H1 (cell line): ENCODE measurements around the gene TPM2. TPM values are rescaled to one million over a fixed set of nuclear protein-coding genes. Genes with fewer than 3 reads are reported as not detected.

Experiments used
- CTCF ChIA-PET: fragments of 300-600 bp; sonication (Branson Sonifier 250); formaldehyde crosslinking; loops from one replicate; lab custom pipeline; 2021; ENCODE audit not compliant: partially characterized antibody; lab: Charles Lee
- POLR2A ChIA-PET: fragments of 300-600 bp; sonication (Branson Sonifier 250); formaldehyde crosslinking; loops from one replicate; lab custom pipeline; 2021; ENCODE audit warnings: inconsistent platforms; ENCODE audit not compliant: partially characterized antibody; lab: Charles Lee
- DNase-seq, 2 experiments: peaks; one replicate each; pipeline versions ENCODE4 v3.0.0 to v3.0.0-alpha.2; 2010 to 2022; ENCODE audit warnings: low spot score in 2 of 2, low read depth in 1 of 2, mixed read lengths in 1 of 2
- FAIRE-seq: peaks from 2 replicates; lab custom pipeline; 2011; peaks lifted over from hg19 to GRCh38; lab: Jason Lieb, UNC
- H2AFZ ChIP-seq: 2 replicates; pipeline ENCODE4 v1.8.1; 2012; ENCODE audit warnings: low read length, inconsistent platforms
- H2AK5ac ChIP-seq: 2 replicates; pipeline ENCODE4 v1.6.1; 2013; ENCODE audit warnings: low read depth, low read length
- H2BK120ac ChIP-seq: replicated peaks from 2 replicates; pipeline ENCODE3; 2013; ENCODE audit warnings: low read depth, low read length, inconsistent platforms
- H2BK12ac ChIP-seq: 2 replicates; pipeline ENCODE4 v1.6.1; 2013; ENCODE audit warnings: low read depth, low read length
- H2BK15ac ChIP-seq: 2 replicates; pipeline ENCODE4 v1.6.1; 2013; ENCODE audit warnings: low read length
- H2BK20ac ChIP-seq: 2 replicates; pipeline ENCODE4 v1.6.1; 2013; ENCODE audit warnings: low read length
- H2BK5ac ChIP-seq: 2 replicates; pipeline ENCODE4 v1.6.1; 2013; ENCODE audit warnings: low read depth, low read length
- H3K14ac ChIP-seq: 2 replicates; pipeline ENCODE4 v1.6.1; 2013; ENCODE audit warnings: inconsistent platforms; ENCODE audit not compliant: insufficient read length
- H3K18ac ChIP-seq: 2 replicates; pipeline ENCODE4 v1.6.1; 2013; ENCODE audit warnings: low read length; ENCODE audit errors: extremely low read depth
- H3K23ac ChIP-seq: 2 replicates; pipeline ENCODE4 v1.6.1; 2013; ENCODE audit warnings: inconsistent platforms; ENCODE audit not compliant: insufficient read length
- H3K23me2 ChIP-seq: 2 replicates; pipeline ENCODE4 v1.6.1; 2013; ENCODE audit warnings: low read depth, low read length
- H3K27ac ChIP-seq: 2 replicates; pipeline ENCODE4 v1.6.1; 2011; ENCODE audit warnings: low read depth, low read length, inconsistent platforms
- H3K27me3 ChIP-seq, 4 experiments: replicated peaks in 1 of 4; 1 replicate in 1 of 4; 2 replicates in 3 of 4; pipeline versions ENCODE4 v1.6.1 to v1.8.1; 2011 to 2013; ENCODE audit warnings: low read length in 3 of 4, mild to moderate bottlenecking in 3 of 4, inconsistent platforms in 2 of 4, mixed read lengths in 2 of 4, moderate library complexity in 1 of 4; ENCODE audit not compliant: control insufficient read depth in 3 of 4, insufficient read depth in 3 of 4; ENCODE audit errors: extremely low read depth in 1 of 4
- H3K36me3 ChIP-seq, 4 experiments: 2 replicates each; pipeline versions ENCODE4 v1.6.1 to v1.8.1; 2011 to 2013; ENCODE audit warnings: mild to moderate bottlenecking in 4 of 4, low read length in 3 of 4, moderate library complexity in 2 of 4, control low read depth in 1 of 4, inconsistent platforms in 1 of 4; ENCODE audit not compliant: insufficient read depth in 4 of 4, control insufficient read depth in 2 of 4
- H3K4ac ChIP-seq: replicated peaks from 2 replicates; pipeline ENCODE3; 2013; ENCODE audit warnings: low read length, low read depth, mixed read lengths, inconsistent platforms; ENCODE audit not compliant: insufficient read length
- H3K4me1 ChIP-seq, 4 experiments: replicated peaks in 1 of 4; 1 replicate in 1 of 4; 2 replicates in 3 of 4; pipeline versions ENCODE4 v1.6.1 to v1.8.1; 2011 to 2013; ENCODE audit warnings: low read length in 3 of 4, inconsistent platforms in 2 of 4, mixed read lengths in 1 of 4; ENCODE audit not compliant: insufficient read depth in 4 of 4, control insufficient read depth in 3 of 4
- H3K4me2 ChIP-seq, 2 experiments: 2 replicates each; pipeline versions ENCODE4 v1.6.1 to v1.8.1; 2011 to 2013; ENCODE audit warnings: low read depth in 2 of 2, low read length in 2 of 2, control low read depth in 1 of 2, inconsistent platforms in 1 of 2, mild to moderate bottlenecking in 1 of 2; ENCODE audit not compliant: insufficient read depth in 1 of 2
- H3K4me3 ChIP-seq, 4 experiments: fragments of 200-600, 300-600 bp in 1 of 4; sonication (generic), shearing (Covaris generic), sonication (Bioruptor Twin) in 1 of 4; 2 replicates each; pipeline versions ENCODE4 v1.5.1 to v1.8.1; 2011 to 2016; ENCODE audit warnings: low read length in 4 of 4, low read depth in 3 of 4, control low read depth in 2 of 4, inconsistent platforms in 2 of 4, mild to moderate bottlenecking in 2 of 4, mixed read lengths in 1 of 4, moderate library complexity in 1 of 4; ENCODE audit not compliant: insufficient read depth in 2 of 4; ENCODE audit errors: extremely low read depth in 1 of 4
- H3K56ac ChIP-seq: replicated peaks from 2 replicates; pipeline ENCODE3; 2013; ENCODE audit warnings: low read depth, mild to moderate bottlenecking, mixed read lengths, low read length, inconsistent platforms; ENCODE audit not compliant: insufficient read length
- H3K79me1 ChIP-seq: 2 replicates; pipeline ENCODE4 v1.6.1; 2013; ENCODE audit warnings: low read depth, low read length, control low read depth
- H3K79me2 ChIP-seq, 2 experiments: 2 replicates each; pipeline versions ENCODE4 v1.6.1 to v1.8.1; 2012 to 2013; ENCODE audit warnings: low read length in 2 of 2, mild to moderate bottlenecking in 2 of 2, inconsistent platforms in 1 of 2; ENCODE audit not compliant: insufficient read depth in 2 of 2, control insufficient read depth in 1 of 2
- H3K9ac ChIP-seq, 4 experiments: replicated peaks in 1 of 4; 1 replicate in 1 of 4; 2 replicates in 3 of 4; pipeline versions ENCODE4 v1.6.1 to v1.8.1; 2011 to 2013; ENCODE audit warnings: low read depth in 3 of 4, low read length in 3 of 4, control low read depth in 2 of 4, mild to moderate bottlenecking in 2 of 4, moderate library complexity in 2 of 4, inconsistent platforms in 1 of 4; ENCODE audit errors: extremely low read depth in 1 of 4
- H3K9me3 ChIP-seq, 2 experiments: 2 replicates each; pipeline versions ENCODE4 v1.6.1 to v1.8.1; 2012 to 2013; ENCODE audit warnings: mild to moderate bottlenecking in 2 of 2, moderate library complexity in 2 of 2, control low read depth in 1 of 2, inconsistent platforms in 1 of 2, low read depth in 1 of 2, low read length in 1 of 2, mixed read lengths in 1 of 2; ENCODE audit not compliant: insufficient read depth in 2 of 2
- H4K20me1 ChIP-seq, 2 experiments: replicated peaks in 1 of 2; 2 replicates each; pipeline versions ENCODE3 to v1.8.1; 2011 to 2013; ENCODE audit warnings: inconsistent platforms in 2 of 2, low read length in 2 of 2, mild to moderate bottlenecking in 1 of 2; ENCODE audit not compliant: insufficient read depth in 2 of 2, control insufficient read depth in 1 of 2
- H4K5ac ChIP-seq: 2 replicates; pipeline ENCODE4 v1.6.1; 2013; ENCODE audit warnings: low read length, low read depth, mixed read lengths, inconsistent platforms; ENCODE audit not compliant: insufficient read length
- H4K8ac ChIP-seq: 2 replicates; pipeline ENCODE4 v1.8.0; 2013; ENCODE audit warnings: mild to moderate bottlenecking, moderate library complexity, low read length, inconsistent platforms; ENCODE audit not compliant: insufficient read depth; ENCODE audit errors: extremely low read depth
- H4K91ac ChIP-seq: replicated peaks from 2 replicates; pipeline ENCODE3; 2013; ENCODE audit warnings: low read length, mixed read lengths, inconsistent platforms; ENCODE audit not compliant: insufficient read length
- JUND ChIP-seq: IDR thresholded peaks from 2 replicates; pipeline ENCODE4 v1.6.1; 2011; ENCODE audit warnings: mild to moderate bottlenecking, improper control_type of control experiment, low read length
- MAFK ChIP-seq: IDR thresholded peaks from 2 replicates; pipeline ENCODE4 v1.6.1; 2012; ENCODE audit warnings: low read depth, mild to moderate bottlenecking, improper control_type of control experiment, low read length
- SRF ChIP-seq: IDR thresholded peaks from 2 replicates; pipeline ENCODE4 v1.6.1; 2011; ENCODE audit warnings: mild to moderate bottlenecking, low read depth, low read length, moderate library complexity
- TAF1 ChIP-seq: IDR thresholded peaks from 2 replicates; pipeline ENCODE4 v1.6.1; 2011; ENCODE audit warnings: mild to moderate bottlenecking, low read depth, low read length
- WGBS, 2 experiments: shearing (Covaris generic) in 1 of 2; methylation state at CpG; one replicate each; pipeline versions ENCODE4 v1.1.6 to v1.1.7; 2013 to 2015; ENCODE audit warnings: low lambda C conversion rate in 2 of 2, mixed read lengths in 2 of 2, inconsistent platforms in 1 of 2, low coverage in 1 of 2, missing lambda C conversion rate in 1 of 2; ENCODE audit not compliant: insufficient replicate concordance in 2 of 2, insufficient coverage in 1 of 2, insufficient read length in 1 of 2; ENCODE audit errors: extremely low coverage in 1 of 2, missing lambda C conversion rate in 1 of 2; 5-methylcytosine and 5-hydroxymethylcytosine counted together
- long read RNA-seq, 2 experiments: library from RNA in 1 of 2; library from capped mRNA in 1 of 2; stranded (forward); transcript quantifications; one replicate each; pipeline ENCODE4 v2.0.0, GENCODE V29; 2021; ENCODE audit warnings: inconsistent platforms in 1 of 2
- polyA minus RNA-seq, 3 experiments: library from RNA; depleted of rRNA, polyadenylated mRNA; stranded (reverse); fragments of >200 nt; gene quantifications; 1 replicate in 2 of 3; 2 replicates in 1 of 3; pipeline ENCODE4 v1.2.3, GENCODE V29; 2011
- polyA plus RNA-seq, 7 experiments: library from polyadenylated mRNA; depleted of rRNA in 3 of 7; stranded (reverse) in 5 of 7; unstranded in 2 of 7; fragments of >200 nt in 5 of 7; fragments of 200-250 nt in 2 of 7; gene quantifications; 1 replicate in 5 of 7; 2 replicates in 1 of 7; 4 replicates in 1 of 7; pipeline versions ENCODE4 v1.2.1 to v1.2.3, GENCODE V29; 2011 to 2013; ENCODE audit warnings: missing spikeins in 2 of 7, mixed read lengths in 2 of 7
- total RNA-seq: library from RNA; stranded (reverse); fragmentation: NEBNext Ultra II Directional; extraction: Animal tissue kit (Norgen Biotek cat#: 25700); gene quantifications from 2 replicates; pipeline ENCODE4 v1.2.1, GENCODE V29; 2021
- TF ChIP-seq, protein P1 (sequence below): IDR thresholded peaks from 2 replicates; pipeline ENCODE4 v1.6.1; 2012; ENCODE audit warnings: inconsistent platforms
- TF ChIP-seq, protein P2 (sequence below): IDR thresholded peaks from 2 replicates; pipeline ENCODE4 v1.6.1; 2011; ENCODE audit warnings: low read length, improper control_type of control experiment

The TPM2 gene
- 181 and 197 TPM in 2 replicates for total RNA-seq
- 62.5 and 71.2 TPM in 2 replicates for polyA plus RNA-seq (2011; rRNA removed)
- 159 TPM for polyA plus RNA-seq (2011; cell fraction: cytosol; rRNA removed)
- polyA plus RNA-seq (2011; cell fraction: nucleus; rRNA removed): 217 TPM
- 249 to 272 TPM (median 266 TPM) in 4 replicates for polyA plus RNA-seq (2012, experiment 1 of 2)
- 161 TPM for polyA plus RNA-seq (2012, experiment 2 of 2)
- polyA plus RNA-seq (2013, experiment 1 of 2): 162 TPM
- 155 TPM for polyA plus RNA-seq (2013, experiment 2 of 2)
- polyA minus RNA-seq (2011; rRNA and poly(A)+ RNA removed): 20.1 and 22.0 TPM in 2 replicates
- 69.5 TPM for polyA minus RNA-seq (2011; cell fraction: cytosol; rRNA and poly(A)+ RNA removed)
- 52.3 TPM for polyA minus RNA-seq (2011; cell fraction: nucleus; rRNA and poly(A)+ RNA removed)
- long read RNA-seq, experiment 1, transcript TPM2-201 (9 exons, 1,018 nt): major isoform, 7 of 52 reads
- long read RNA-seq, experiment 1, partial matches to known transcripts: 35 of 52 reads
- long read RNA-seq, experiment 1, other reads (novel, unspliced or antisense): 9 of 52 reads
- long read RNA-seq, experiment 2, transcript TPM2-201 (9 exons, 1,018 nt): major isoform, 99 of 176 reads
- long read RNA-seq, experiment 2, transcript TPM2-211 (9 exons, 1,392 nt): minor isoform, 7 of 176 reads
- long read RNA-seq, experiment 2, transcript TPM2-203 (9 exons, 1,183 nt): minor isoform, 34 of 176 reads
- long read RNA-seq, experiment 2, partial matches to known transcripts: 17 of 176 reads
- long read RNA-seq, experiment 2, other reads (novel, unspliced or antisense): 16 of 176 reads

DNA sequence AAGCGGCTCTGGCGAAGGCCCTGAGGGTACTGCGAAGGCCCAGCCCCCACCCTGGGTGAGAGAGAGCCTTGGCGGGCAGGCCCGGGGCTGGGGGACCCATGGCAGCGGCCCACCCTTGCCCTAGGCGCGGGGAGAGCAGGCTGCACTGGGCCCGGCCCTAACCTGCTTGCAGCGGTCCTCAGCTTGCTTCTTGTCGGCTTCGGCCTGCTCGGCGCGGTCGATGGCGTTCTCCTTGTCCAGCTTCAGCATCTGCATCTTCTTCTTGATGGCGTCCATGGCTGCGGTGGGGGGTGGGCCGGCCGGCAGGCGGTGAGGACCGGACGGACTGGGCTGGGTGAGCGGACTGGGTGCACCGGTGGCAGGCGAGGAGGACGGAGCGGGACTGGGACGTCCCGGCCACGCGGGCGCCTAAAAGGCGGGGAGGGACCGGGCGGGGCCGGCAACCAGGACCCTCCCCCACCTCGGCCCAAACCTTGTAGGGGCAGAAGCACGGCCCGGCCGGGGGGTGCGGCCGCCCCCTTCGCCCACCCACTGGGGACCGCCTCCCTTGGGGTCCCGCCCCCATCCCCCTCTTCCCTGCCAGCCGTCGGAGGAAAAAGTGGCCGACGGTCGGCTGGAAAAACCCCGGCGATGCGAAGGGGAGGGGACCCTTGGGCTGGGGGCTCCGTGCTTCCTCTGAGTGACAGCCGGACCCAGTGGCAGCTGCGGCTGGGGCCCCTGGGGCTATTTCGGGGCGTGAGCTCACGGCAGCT is at the start of gene TPM2:
TPM2 (minus strand) TSS at position 384 of the 752 bp plus-strand sequence; CDS start at position 276, 108 bp downstream.
- H3K18ac ChIP-seq: peak within 1 kb of the TSS; percentile 93
- peaks cover 6 to 15% (median 8%) of the 10 kb centered on the region in 4 experiments; a peak in 6 of 7 replicates for H3K4me1 ChIP-seq
- H3K4ac ChIP-seq: peak within 1 kb of the TSS; percentile 88
- H3K79me2 ChIP-seq: peaks cover 0 to 21% of the 10 kb centered on the region in 2 experiments; a peak in 2 of 4 replicates
- CTCF ChIA-PET: interaction anchor here (0.7 to 14.1 kb wide), 7 partner anchors 14 to 65 kb away, joined by 3 to 347 read pairs (median 29); partner anchors contain the start of genes ARHGEF39, CA9, CCDC107 and RMRP
- H2BK12ac ChIP-seq: peak within 1 kb of the TSS; percentile 50; the same call in 1 of the 2 replicates
- H3K27ac ChIP-seq: peak within 1 kb of the TSS; percentile 54; the same call in 1 of the 2 replicates
- peak within 1 kb of the TSS; percentile 72 to 99 (median 82) for H3K4me3 ChIP-seq
- no peaks in the 10 kb centered on the region for H3K27me3 ChIP-seq
- H2BK5ac ChIP-seq: peak within 1 kb of the TSS; percentile 86; the same call in 1 of the 2 replicates
- H4K91ac ChIP-seq: peak within 1 kb of the TSS; percentile 62
- POLR2A ChIA-PET: interaction anchor here (0.6 to 14.9 kb wide), 17 partner anchors 8 to 610 kb away, joined by 3 to 158 read pairs (median 6); partner anchors contain the start of genes ARHGEF39, CA9, CCDC107 and CREB3
- H2AK5ac ChIP-seq: no peak within 1 kb of the TSS; the same call in 1 of the 2 replicates
- FAIRE-seq (no peak), DNase-seq (peak; percentile 66 to 84)
- peak within 1 kb of the TSS; percentile 64 for H3K56ac ChIP-seq
- H3K36me3 ChIP-seq: peaks cover 6 to 17% (median 15%) of the 10 kb centered on the region in 4 experiments
- H3K4me2 ChIP-seq: peak within 1 kb of the TSS; percentile 84 to 90
- WGBS, 2 experiments: 1% methylated on average over 34 of the region's 61 CpGs; no CpG with 5 or more reads in 1 of the 2 experiments
- H3K23me2 ChIP-seq: peaks cover 12% of the 10 kb centered on the region
- no peaks in the 10 kb centered on the region for H3K9me3 ChIP-seq
- H4K5ac ChIP-seq: peak within 1 kb of the TSS; percentile 78
- peak within 1 kb of the TSS; percentile 25 to 76 (median 62) for H3K9ac ChIP-seq
- no peak within 1 kb of the TSS for H3K14ac ChIP-seq
- H3K23ac ChIP-seq: no peak within 1 kb of the TSS
- peak within 1 kb of the TSS; percentile 97 for H4K8ac ChIP-seq
- H4K20me1 ChIP-seq: peaks cover 5 to 8% of the 10 kb centered on the region in 2 experiments
- H2BK15ac ChIP-seq: no peak within 1 kb of the TSS; the same call in 1 of the 2 replicates
- no peak within 1 kb of the TSS for H2BK120ac ChIP-seq
- peaks cover 2% of the 10 kb centered on the region; the same call in 1 of the 2 replicates for H3K79me1 ChIP-seq
- H2AFZ ChIP-seq: no peak within 1 kb of the TSS
- no peak within 1 kb of the TSS for H2BK20ac ChIP-seq
- TF ChIP-seq SRF (peak; percentile 49), TAF1 (peak; percentile 87), JUND (no peak), MAFK (no peak)
- TF ChIP-seq, protein P1, sequence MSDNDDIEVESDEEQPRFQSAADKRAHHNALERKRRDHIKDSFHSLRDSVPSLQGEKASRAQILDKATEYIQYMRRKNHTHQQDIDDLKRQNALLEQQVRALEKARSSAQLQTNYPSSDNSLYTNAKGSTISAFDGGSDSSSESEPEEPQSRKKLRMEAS: peak; percentile 87
- TF ChIP-seq, protein P2, sequence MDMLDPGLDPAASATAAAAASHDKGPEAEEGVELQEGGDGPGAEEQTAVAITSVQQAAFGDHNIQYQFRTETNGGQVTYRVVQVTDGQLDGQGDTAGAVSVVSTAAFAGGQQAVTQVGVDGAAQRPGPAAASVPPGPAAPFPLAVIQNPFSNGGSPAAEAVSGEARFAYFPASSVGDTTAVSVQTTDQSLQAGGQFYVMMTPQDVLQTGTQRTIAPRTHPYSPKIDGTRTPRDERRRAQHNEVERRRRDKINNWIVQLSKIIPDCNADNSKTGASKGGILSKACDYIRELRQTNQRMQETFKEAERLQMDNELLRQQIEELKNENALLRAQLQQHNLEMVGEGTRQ: no peak
